K562 (cell line): ENCODE measurements around the gene LAPTM5. TPM values are rescaled to one million over a fixed set of nuclear protein-coding genes. Genes with fewer than 3 reads are reported as not detected.
A peak's percentile ranks its signal among the peaks of the same experiment; 100 is the strongest.

ENCODE experiments used
- RAD21 ChIP-seq, 2 experiments: fragments of 250-450 bp in 1 of 2; fragments of 450-650 bp in 1 of 2; sonication (Bioruptor Pico) in 1 of 2; formaldehyde crosslinking in 1 of 2; IDR thresholded peaks in 1 of 2; conservative IDR thresholded peaks in 1 of 2; 2 replicates each; pipeline versions ENCODE4 v1.4.0 to v1.8.0; 2020 to 2022; ENCODE audit warnings: mild to moderate bottlenecking in 2 of 2, moderate library complexity in 1 of 2
- REST ChIP-seq, 2 experiments: fragments of 450-650 bp; formaldehyde crosslinking in 1 of 2; IDR thresholded peaks; 2 replicates each; pipeline versions ENCODE4 v1.4.0 to v1.6.1; 2014 to 2020; ENCODE audit warnings: mild to moderate bottlenecking in 2 of 2, borderline replicate concordance in 1 of 2, low read depth in 1 of 2
- polyA plus RNA-seq, 8 experiments: library from polyadenylated mRNA; depleted of rRNA in 4 of 8; stranded (reverse) in 5 of 8; unstranded in 3 of 8; fragments of >200 nt; fragmentation: Nextera tagmentation in 2 of 8; fragmentation: Illumina TruSeq in 1 of 8; extraction: Ambion mirVana in 2 of 8; extraction: Trizol in 1 of 8; gene quantifications; 2 replicates each; pipeline versions ENCODE4 v1.2.1 to v1.2.3, GENCODE V29; 2011 to 2014; ENCODE audit warnings: inconsistent platforms in 1 of 8, missing spikeins in 1 of 8
- total RNA-seq, 7 experiments: library from RNA; depleted of rRNA in 6 of 7; stranded (reverse); fragments of >200 nt in 6 of 7; fragmentation: Illumina TruSeq in 2 of 7; extraction: Trizol in 2 of 7; gene quantifications; 2 replicates each; pipeline versions ENCODE4 v1.2.1 to v1.2.3, GENCODE V29; 2011 to 2021; ENCODE audit warnings: low replicate concordance in 1 of 7
- TF ChIP-seq, protein P1 (sequence below), 2 experiments: IDR thresholded peaks; 2 replicates each; pipeline ENCODE4 v1.6.1; 2012; ENCODE audit warnings: improper control_type of control experiment in 2 of 2, low read depth in 2 of 2, low read length in 2 of 2, borderline replicate concordance in 1 of 2

The LAPTM5 gene
- total and polyA plus RNA-seq, 9 of the 15 experiments (the other 6 are each of a cell fraction or from before 2014, with no cell fraction given), result 2.4 to 47.3 (median 20.3) TPM

DNA sequence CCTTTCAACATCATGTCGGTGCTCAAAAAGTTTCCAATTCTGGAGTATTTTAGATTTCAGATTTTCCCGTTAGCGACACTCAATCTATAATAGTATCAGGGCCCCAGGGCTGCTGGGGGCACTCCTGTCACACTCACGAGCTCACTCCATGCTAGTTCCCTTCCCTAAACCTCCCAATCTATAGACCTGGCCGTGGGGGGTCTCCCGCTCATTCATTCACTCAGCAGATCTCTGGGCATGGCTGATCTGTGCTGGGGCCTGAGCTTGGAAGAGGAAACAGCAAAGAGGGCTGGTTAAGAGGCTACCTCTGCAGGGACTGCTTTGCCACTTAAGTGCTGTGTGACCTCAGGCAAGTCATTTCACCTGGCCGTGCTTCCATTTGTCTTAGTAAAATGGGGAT is 46.8 kb upstream of the LAPTM5 start (continued):
- TF ChIP-seq REST (IDR thresholded peaks at IDR 0.05; ENCODE audit: borderline replicate concordance) (peak; percentile 57; the same call in 1 of the 2 replicates), REST (CRISPR knock-in tag; IDR thresholded peaks at IDR 0.05; ENCODE audit: low read depth) (no peak), RAD21 (CRISPR knock-in tag; conservative IDR thresholded peaks at IDR 0.05 in 1 of 2, IDR thresholded peaks at IDR 0.05 in 1 of 2) (peak in 1 of 2 experiments; percentile 37; a peak in 2 of 4 replicates)
- TF ChIP-seq, protein P1, sequence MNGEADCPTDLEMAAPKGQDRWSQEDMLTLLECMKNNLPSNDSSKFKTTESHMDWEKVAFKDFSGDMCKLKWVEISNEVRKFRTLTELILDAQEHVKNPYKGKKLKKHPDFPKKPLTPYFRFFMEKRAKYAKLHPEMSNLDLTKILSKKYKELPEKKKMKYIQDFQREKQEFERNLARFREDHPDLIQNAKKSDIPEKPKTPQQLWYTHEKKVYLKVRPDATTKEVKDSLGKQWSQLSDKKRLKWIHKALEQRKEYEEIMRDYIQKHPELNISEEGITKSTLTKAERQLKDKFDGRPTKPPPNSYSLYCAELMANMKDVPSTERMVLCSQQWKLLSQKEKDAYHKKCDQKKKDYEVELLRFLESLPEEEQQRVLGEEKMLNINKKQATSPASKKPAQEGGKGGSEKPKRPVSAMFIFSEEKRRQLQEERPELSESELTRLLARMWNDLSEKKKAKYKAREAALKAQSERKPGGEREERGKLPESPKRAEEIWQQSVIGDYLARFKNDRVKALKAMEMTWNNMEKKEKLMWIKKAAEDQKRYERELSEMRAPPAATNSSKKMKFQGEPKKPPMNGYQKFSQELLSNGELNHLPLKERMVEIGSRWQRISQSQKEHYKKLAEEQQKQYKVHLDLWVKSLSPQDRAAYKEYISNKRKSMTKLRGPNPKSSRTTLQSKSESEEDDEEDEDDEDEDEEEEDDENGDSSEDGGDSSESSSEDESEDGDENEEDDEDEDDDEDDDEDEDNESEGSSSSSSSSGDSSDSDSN (IDR thresholded peaks at IDR 0.05; ENCODE audit: borderline replicate concordance in 1 of 2, low read depth in 2 of 2, low read length in 2 of 2), result no peak
